HG03378 (cell line): Measurements from ENCODE around the gene CYLD.
A peak's percentile ranks its signal among the peaks of the same experiment; 100 is the strongest.

Experiments used
- ATAC-seq: cut with Tn5 transposase; IDR thresholded peaks from one replicate; pipeline ENCODE4 v1.9.1; 2021; ENCODE audit warnings: mild to moderate bottlenecking, moderate library complexity; ENCODE audit not compliant: unreplicated experiment

The CYLD gene

GRCh38 chr16:50711040-50711439 lies 30.8 kb upstream of the CYLD start:
- ATAC-seq, result no peak

GRCh38 chr16:50711862-50712559 lies 29.9 kb upstream of the CYLD start:
- no peak for ATAC-seq

GRCh38 chr16:50712560-50712898 lies 29.4 kb upstream of the CYLD start:
- ATAC-seq, result no peak

GRCh38 chr16:50712956-50713355 lies 28.9 kb upstream of the CYLD start:
- ATAC-seq, result no peak

- no peak for ATAC-seq
Measured at GRCh38 chr16:50717091-50717490, 24.8 kb upstream of the CYLD start.

- ATAC-seq, result no peak
Measured at GRCh38 chr16:50717494-50717893, 24.4 kb upstream of the CYLD start.

GRCh38 chr16:50718061-50718760 lies 23.7 kb upstream of the CYLD start:
- no peak for ATAC-seq

GRCh38 chr16:50718761-50719400 lies 23.0 kb upstream of the CYLD start:
- no peak for ATAC-seq

- no peak for ATAC-seq
Measured at GRCh38 chr16:50719401-50720337, 22.2 kb upstream of the CYLD start.

GRCh38 chr16:50721549-50722404 lies 20.1 kb upstream of the CYLD start:
- no peak for ATAC-seq

- ATAC-seq, result no peak
Measured at GRCh38 chr16:50722405-50722737, 19.5 kb upstream of the CYLD start.

GRCh38 chr16:50722960-50723359 lies 18.9 kb upstream of the CYLD start:
- ATAC-seq, result no peak

- ATAC-seq, result no peak
Measured at GRCh38 chr16:50724306-50724705, 17.6 kb upstream of the CYLD start.

- no peak for ATAC-seq
Measured at GRCh38 chr16:50731130-50731988, 10.5 kb upstream of the CYLD start.

- ATAC-seq, result no peak
Measured at GRCh38 chr16:50731989-50732832, 9.7 kb upstream of the CYLD start.

GRCh38 chr16:50733468-50733867 lies 8.4 kb upstream of the CYLD start:
- ATAC-seq, result no peak

GRCh38 chr16:50735629-50736122 lies 6.2 kb upstream of the CYLD start:
- ATAC-seq, result peak; percentile 66

GRCh38 chr16:50736448-50736847 lies 5.4 kb upstream of the CYLD start:
- no peak for ATAC-seq
